Activated naive CD8-positive, alpha-beta T cell treated with anti-CD3 and anti-CD28 coated beads, Interleukin-2, amount 50 U/mL, for 24 hours (primary cell): ENCODE results near the gene DIRAS3.

ENCODE experiments used
- ATAC-seq: fragments of 150-1000 bp; cut with Tn5 transposase; one replicate; pipeline ENCODE4 v1.10.0; 2021
- DNase-seq: peaks from one replicate; pipeline ENCODE4 v3.0.0; 2021
- H3K27ac Mint-ChIP-seq: one replicate; pipeline ENCODE4 v1.8.0; 2021; ENCODE audit warnings: mild to moderate bottlenecking, mixed read lengths
- H3K27me3 Mint-ChIP-seq: one replicate; pipeline ENCODE4 v1.8.0; 2021; ENCODE audit warnings: mixed read lengths
- H3K36me3 Mint-ChIP-seq: one replicate; pipeline ENCODE4 v1.8.0; 2021; ENCODE audit warnings: low read depth, mixed read lengths
- H3K4me1 Mint-ChIP-seq: one replicate; pipeline ENCODE4 v1.8.0; 2021; ENCODE audit warnings: mixed read lengths
- H3K4me3 Mint-ChIP-seq: one replicate; pipeline ENCODE4 v1.8.0; 2021; ENCODE audit warnings: mild to moderate bottlenecking, moderate library complexity, mixed read lengths
- H3K9me3 Mint-ChIP-seq: one replicate; pipeline ENCODE4 v1.8.0; 2021; ENCODE audit warnings: mixed read lengths

DIRAS3 gene

GRCh38 chr1:68000191-68000590, 50.2 kb downstream of the DIRAS3 start:
- H3K9me3 Mint-ChIP-seq, result peaks cover 16% of the 10 kb centered on the region
- ATAC-seq (no peak), DNase-seq (no peak)
- H3K4me3 Mint-ChIP-seq, result no peak overlapping the region
- no peaks in the 10 kb centered on the region for H3K27me3 Mint-ChIP-seq
- H3K36me3 Mint-ChIP-seq, result no peaks in the 10 kb centered on the region
- no peaks in the 10 kb centered on the region for H3K4me1 Mint-ChIP-seq
- H3K27ac Mint-ChIP-seq, result no peak overlapping the region

DNA sequence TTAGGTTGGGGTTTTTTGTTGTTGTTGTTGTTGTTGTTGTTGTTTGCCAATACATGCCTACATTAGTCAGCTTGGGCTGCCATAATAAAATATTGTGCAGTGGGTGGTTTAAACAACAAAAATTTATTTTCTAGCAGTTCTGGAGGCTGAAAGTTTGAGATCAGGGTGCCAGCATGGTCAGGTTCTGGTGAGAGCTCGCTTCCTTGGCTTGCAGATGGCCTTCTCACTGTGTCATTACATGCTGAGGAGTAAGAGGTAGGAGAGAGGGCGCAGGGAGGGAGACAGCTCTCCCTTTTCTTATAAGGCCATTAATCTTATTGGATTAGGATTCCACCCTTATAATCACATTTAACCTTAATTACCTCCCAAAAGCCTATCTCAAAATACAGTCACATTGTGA, 52.7 kb downstream of the DIRAS3 start:
- Mint-ChIP-seq H3K27ac (no peak overlapping the region), H3K4me3 (no peak overlapping the region), H3K9me3 (peaks cover 25% of the 10 kb centered on the region)

More for the DNA sequence above, 52.7 kb downstream of the DIRAS3 start:
- no peaks in the 10 kb centered on the region for H3K27me3 Mint-ChIP-seq
- no peaks in the 10 kb centered on the region for H3K4me1 Mint-ChIP-seq
- H3K36me3 Mint-ChIP-seq, result no peaks in the 10 kb centered on the region
- no peak for DNase-seq
- no peak for ATAC-seq
